M059J (cell line): ENCODE measurements around the gene BAIAP2. TPM values are rescaled to one million over a fixed set of nuclear protein-coding genes. Genes with fewer than 3 reads are reported as not detected.

Experiments used
- DNase-seq: peaks from one replicate; pipeline ENCODE4 v3.0.0-alpha.2; 2012; ENCODE audit warnings: low read depth
- total RNA-seq: library from RNA; depleted of rRNA; stranded (reverse); fragments of >200 nt; shearing (Covaris generic); gene quantifications from 2 replicates; pipeline ENCODE4 v1.2.3, GENCODE V29; 2014; rRNA removed

Gene BAIAP2, protein sequence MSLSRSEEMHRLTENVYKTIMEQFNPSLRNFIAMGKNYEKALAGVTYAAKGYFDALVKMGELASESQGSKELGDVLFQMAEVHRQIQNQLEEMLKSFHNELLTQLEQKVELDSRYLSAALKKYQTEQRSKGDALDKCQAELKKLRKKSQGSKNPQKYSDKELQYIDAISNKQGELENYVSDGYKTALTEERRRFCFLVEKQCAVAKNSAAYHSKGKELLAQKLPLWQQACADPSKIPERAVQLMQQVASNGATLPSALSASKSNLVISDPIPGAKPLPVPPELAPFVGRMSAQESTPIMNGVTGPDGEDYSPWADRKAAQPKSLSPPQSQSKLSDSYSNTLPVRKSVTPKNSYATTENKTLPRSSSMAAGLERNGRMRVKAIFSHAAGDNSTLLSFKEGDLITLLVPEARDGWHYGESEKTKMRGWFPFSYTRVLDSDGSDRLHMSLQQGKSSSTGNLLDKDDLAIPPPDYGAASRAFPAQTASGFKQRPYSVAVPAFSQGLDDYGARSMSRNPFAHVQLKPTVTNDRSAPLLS
- 11.1 and 21.8 TPM in 2 replicates for total RNA-seq

DNA sequence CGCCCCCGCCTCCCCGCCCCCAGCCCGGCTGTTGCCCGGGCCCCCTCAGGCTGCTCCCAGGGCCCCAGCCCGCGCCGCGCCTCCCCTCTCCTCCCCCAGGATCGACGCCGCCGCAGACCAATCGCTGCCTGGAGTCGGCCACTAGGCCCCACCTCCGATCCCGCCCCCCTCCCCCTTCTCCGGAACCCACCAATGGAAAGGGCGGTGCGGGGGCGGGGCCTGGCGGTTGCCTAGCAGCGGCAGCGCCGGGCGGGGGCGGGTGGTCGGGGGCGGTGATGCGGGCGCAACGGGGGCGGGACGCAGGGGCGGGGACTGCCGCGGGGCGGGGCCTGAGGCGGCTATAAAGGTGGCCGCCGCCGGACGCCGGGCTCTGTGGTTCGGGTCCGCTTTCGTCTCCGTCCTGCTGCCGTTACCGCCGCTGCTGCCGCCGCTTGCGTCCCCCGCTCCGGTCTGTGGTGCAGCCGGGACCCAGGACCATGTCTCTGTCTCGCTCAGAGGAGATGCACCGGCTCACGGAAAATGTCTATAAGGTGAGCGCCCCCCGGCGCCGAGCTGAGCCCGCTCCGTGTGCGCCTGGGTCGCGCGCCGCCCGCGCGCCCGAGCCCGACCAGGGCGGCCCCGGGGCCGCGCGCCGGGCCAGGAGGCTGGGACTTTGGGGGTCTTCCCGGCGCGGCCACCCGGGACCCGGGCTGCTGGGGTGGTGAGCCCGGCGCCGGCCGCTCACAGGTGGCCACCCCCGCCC lies at the start of gene BAIAP2:
Gene BAIAP2, plus strand, starts transcription at position 373 of the 742 bp plus-strand sequence. Its CDS starts 104 bp downstream, at position 477.
- DNase-seq = peak; percentile 85

DNA sequence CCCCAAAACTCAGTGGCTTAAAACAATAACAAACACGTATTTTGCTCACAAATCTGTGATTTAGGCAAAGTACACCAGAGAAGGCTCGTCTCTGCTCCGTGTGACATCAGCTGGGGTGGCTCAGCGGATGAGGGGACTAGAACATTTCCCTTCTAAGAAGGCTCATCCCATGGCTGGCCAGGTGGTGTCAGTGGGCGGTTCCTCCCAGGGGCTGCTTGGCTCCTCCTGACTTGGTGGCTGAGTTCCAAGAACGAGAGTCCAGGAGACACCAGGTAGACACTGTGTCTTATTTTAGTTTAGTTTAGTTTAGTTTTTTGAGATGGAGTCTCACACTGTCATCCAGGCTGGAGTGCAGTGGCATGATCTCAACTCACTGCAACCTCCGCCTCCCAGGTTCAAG lies 48.9 kb upstream of the BAIAP2 start:
- no peak for DNase-seq

DNA sequence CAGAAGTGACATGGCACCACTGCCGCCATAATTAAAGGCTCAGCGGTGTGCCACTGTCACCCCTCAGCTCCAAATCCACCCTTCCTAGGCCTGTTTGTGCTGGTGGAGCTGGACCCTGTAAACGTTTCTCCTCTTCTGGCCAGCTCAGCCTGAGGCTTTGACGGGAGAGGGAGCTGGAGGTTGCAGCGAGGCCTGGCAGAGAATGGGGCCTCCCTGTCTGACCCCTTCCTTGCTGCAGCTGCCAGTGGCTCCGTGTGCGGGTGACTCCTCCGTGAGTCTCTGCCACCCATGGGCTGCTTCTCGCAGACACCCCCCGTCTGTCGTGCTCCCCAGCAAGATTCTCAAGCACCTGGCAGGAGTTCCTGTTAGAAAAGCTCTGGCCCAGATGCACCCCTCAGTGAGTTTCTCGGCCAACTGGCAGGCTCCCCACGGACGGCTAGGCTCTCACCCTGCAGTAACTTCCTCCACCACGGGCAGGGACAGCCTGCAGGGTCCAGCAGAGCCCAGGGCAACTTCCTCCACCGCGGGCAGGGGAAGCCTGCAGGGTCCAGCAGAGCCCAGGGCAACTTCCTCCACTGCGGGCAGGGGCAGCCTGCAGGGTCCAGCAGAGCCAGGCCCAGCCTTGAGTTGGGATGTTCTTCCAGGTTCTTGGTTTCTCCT lies 48.0 kb upstream of the BAIAP2 start:
- no peak for DNase-seq

DNA sequence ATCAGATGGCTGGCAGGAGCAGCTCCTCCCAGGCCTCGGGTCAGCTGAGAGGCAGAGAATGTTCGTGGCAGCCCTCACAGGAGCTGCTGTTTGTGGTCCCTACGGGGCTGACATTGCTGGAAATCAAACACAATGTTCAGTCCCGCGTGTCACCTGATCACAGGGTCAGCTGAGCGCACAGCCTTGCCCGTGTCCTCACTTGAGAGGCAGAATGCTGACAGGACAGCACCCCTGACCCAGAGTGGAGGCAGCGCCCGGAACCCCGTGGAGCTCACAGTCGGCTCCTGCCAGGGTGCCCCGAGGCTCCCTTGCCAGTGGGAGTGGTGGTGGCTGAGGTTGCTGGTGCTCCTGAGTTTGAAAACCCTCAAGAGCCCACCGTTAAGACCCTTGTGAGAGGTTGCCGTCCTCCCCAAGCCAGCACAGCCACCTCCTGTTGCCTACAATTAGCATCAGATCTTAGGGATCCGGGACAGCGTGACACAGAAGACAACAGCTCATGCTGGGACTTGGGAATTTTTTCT lies 47.0 kb upstream of the BAIAP2 start:
- no peak for DNase-seq

DNA sequence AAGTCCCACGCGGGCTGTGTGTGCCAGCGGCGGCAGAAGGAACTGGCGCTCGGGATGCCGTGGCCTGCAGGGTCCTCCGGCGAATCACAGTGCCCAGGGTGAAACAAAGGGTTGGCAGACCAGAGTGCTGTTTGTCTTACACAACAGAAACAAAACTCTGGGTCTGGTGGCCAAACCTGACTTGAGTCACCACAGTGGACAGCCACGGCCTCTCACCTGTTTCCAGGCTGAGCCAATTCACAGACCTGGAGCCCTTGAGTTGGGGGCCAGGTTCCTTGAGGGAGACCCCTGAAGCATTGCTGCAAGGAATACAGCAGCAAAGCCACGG lies 45.4 kb upstream of the BAIAP2 start:
- DNase-seq = no peak

DNA sequence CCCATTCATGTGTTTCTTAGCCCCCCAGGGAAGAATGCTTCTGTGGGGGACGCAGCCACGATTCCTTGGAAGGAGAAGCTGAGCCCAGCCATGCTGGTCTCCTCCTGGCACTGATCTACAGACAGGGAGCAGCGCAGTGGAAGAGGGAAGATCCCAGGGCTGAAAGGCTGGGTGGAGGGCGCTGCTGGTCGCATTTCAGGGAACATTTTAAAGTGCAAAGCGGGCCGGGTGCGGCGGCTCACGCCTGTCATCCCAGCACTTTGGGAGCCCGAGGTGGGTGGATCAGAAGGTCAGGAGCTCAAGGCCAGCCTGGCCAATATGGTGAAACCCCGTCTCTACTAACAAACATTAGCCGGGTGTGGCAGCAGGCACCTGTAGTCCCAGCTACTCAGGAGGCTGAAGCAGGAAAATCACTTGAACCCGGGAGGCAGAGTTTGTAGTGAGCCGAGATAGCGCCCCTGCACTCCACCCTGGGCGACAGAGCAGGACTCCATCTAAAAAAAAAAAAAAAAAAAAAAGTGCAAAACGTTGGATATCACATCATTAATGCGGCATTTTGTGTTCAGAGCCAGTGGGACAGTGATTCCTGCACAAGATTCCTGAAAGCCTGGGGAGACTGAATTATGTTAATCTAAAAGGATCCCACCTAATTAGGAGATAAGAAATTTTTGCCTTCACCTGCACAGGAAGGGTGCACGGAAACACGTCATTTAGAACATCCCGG lies 43.9 kb upstream of the BAIAP2 start:
- no peak for DNase-seq

DNA sequence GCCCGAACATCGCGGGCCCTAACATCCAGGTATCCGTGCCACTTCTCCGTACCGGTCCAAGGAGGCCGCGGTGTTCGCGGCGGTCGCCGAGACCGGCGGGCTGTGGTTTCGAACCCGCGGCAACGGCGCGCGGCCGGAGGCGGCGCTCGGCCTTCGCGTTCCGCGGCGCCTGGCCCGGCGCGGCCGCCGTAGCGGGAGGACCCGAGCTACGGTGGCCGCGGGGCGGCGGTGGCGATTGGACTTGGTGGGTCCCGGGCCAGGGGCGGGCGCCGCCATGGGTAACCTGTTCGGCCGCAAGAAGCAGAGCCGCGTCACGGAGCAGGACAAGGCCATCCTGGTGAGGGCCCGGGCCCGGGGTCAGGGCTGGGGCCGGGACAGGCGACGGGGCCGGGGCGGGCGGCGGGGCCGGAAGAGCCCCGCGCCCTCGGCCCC lies 43.3 kb upstream of the BAIAP2 start, which contains the start of gene CHMP6:
Gene CHMP6, plus strand, starts transcription at position 197 of the 432 bp plus-strand sequence. Its CDS starts 78 bp downstream, at position 275.
- DNase-seq = peak; percentile 67

DNA sequence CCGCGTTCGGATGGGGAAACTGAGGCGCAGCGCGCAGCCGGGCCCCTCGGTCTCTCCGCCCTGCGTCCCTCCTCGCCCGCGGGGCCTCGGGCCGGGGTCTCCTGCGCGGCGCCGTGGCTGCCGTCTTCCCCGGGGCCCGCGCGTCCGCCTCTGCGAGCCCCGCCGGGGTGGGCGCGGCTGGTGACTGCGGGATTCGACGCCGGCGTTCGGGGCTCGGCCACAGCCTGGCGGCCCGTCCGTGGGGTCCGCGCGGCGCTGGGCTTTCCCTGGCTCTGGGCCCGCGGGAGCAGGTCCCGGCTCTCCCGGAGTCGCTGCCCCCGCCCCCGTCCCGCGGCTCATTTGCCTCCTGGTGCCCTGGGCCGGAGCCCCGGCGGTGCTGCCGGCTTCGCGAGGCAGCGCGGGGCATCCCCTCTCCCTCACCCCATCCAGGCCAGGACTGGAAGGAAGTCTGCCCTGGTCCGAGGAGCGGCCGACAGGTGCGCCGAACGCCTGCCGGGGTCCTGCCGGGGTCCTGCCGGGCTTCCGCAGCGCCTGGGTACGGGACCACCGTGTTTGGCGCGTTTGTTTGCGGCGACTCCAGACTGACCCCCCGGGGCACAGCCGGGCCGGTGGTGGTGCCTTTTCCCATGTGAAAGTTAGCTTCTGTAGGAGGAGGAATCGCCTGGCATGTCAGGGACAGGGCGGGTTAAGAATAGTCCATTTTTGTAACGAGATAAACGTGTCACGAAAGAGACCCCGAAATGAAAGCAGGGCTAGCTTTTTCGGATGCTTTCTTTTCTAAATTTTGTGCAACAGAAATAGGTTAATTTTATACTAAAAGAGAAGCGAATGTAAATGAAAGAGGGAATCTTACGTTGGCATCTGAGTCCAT lies 42.6 kb upstream of the BAIAP2 start:
- no peak for DNase-seq

DNA sequence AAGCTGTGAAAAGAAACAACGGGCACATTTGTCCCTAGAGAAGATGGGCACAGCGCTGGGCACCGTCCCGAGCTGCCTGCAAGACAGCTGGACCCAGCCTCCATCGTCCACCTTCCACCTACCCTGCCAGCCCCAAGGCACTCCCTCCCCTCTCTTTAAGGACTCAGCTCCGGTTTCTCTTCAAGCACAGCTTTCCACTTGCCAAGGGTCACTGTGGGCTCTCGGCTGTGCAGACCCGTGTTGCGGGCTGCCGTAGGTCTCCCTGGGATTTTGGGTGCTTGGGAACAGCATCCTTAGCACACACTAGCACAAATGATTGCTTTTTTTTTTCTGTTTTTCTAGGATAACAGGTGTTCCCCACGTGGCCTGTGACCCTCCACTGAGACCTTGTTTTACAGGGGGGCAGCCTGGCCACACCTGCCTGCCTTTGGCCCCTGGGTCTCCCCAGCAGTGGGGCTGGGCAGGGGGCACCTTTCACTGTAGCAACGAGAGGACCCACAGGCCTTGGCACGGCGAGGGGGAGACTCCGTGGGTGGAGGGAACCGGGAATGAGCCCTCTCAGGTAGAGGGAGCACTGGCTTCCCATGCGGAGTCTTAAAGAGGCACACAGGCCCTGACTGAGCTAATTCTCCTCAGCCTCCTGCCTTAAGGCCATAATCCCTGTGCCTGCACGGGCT lies 41.9 kb upstream of the BAIAP2 start:
- DNase-seq = no peak

DNA sequence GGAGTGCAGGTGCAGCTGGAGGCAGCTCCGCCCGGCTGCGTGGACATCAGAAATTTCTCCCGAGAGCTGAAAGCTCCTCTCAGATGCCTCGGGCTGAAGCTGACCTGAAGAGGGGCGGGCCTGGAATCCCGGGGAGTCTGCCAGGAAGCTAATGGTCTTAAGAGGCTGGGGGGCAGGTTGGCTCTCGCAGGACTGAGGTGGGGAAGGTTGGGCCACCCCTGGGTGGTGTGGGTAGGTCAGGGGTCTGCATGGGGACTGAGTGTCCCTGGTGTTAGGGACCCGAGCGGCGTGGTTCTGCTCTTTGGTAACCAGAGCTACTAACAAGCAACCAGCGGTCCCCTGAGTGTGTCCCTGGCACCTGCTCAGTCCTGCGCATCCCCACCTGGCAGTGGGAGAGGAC lies 39.8 kb upstream of the BAIAP2 start:
- no peak for DNase-seq

DNA sequence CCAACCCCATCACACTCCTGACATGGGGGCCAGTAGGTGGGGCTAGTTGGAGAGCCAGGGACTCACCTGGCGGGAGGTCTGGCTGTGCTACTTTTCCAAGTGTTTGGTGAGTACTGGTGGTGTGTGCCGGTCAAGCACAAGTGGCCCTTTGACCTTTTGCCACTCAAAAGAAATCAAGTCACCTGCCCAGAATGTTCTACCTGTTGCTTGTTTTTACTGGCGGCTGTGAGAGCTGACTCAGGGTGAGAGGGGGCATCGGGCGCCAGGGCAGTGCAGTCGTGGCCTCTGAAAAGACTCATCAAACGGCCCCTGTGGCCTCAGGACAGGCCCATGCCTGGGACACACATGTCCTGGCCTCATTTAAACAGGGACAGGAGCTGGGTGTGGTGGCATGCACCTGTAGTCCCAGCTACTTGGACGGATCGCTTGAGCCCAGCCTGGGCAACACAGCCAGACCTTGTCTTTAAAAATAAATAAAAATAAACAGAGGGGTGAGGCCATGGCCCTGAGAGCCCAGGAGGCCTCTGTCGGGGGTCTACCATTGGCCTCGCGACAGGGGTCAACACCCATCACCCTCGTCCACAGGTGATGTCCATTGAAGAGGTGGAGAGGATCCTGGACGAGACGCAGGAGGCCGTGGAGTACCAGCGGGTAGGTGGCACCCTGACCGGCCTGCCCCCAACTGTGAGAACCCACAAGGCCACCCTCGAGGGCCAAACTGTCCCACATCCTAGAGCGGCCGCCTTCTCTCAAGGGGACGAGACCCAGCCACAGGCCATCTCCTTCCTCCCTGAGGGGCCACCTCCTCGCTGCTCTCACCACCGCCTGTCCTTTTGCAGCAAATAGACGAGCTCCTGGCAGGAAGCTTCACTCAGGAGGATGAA lies 38.3 kb upstream of the BAIAP2 start:
- DNase-seq = no peak

DNA sequence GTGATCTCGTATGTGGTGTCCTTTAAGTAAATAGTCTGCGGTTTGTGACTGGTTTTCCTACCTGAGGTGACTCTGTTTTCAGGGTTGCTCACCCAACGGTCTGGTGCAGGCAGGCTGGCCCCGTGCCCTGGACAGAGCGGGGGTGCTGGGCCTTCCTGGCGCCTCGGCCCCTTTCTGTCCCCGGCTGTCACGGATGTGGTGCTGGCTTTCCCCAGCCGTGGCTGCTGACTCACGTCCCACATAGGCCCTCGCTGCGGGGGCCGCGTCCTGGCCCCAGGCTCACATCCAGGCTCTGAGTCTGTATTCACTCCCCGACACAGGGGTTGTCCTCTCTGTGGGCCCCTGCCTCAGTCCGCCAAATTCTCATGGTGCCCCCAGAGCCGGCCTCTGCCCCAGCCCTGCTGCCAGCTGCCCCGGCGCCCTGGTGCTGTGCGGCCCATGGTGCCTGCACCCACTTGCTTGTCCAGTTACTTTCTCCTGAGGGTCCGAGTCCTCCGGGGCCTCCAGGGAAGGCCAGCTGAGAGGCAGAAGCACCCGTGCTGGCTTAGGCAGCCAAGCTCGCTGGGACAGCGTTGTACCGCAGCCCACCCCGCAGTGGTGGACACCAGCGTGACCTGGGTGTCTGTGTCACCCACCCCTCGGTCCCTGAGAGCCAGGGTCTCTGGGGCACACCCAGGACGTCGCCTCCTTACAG lies 37.4 kb upstream of the BAIAP2 start:
- DNase-seq = peak; percentile 81

DNA sequence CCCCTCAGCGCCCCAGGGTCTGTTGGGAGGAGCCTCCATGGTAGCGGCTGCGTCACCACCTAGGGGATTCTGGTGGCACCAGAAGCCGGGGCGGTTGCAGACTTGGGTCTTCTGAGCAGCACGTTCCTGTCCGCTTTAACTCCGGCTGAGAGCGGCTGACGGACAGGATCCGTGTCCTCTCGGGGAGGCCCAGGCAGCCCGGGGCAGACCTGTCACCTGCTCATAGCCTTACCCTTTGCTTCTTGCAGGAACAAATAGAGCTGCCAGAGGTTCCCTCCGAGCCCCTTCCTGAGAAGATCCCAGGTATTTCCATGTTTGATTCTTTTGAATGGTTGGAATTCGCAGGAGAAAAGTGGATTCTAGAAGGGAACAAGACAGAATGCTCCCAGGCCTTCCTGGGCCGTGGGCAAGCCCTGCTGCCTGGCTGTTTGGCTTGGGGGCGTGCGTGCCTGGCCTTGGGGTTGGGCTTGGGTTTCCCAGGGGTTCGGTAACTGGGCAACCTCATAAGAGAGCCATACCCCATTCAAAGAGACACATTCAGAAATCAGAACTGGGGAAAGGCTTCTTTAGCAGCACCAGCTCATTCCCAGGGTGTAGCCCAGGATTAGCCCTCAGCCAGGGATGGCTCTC lies 36.7 kb upstream of the BAIAP2 start:
- DNase-seq = no peak

DNA sequence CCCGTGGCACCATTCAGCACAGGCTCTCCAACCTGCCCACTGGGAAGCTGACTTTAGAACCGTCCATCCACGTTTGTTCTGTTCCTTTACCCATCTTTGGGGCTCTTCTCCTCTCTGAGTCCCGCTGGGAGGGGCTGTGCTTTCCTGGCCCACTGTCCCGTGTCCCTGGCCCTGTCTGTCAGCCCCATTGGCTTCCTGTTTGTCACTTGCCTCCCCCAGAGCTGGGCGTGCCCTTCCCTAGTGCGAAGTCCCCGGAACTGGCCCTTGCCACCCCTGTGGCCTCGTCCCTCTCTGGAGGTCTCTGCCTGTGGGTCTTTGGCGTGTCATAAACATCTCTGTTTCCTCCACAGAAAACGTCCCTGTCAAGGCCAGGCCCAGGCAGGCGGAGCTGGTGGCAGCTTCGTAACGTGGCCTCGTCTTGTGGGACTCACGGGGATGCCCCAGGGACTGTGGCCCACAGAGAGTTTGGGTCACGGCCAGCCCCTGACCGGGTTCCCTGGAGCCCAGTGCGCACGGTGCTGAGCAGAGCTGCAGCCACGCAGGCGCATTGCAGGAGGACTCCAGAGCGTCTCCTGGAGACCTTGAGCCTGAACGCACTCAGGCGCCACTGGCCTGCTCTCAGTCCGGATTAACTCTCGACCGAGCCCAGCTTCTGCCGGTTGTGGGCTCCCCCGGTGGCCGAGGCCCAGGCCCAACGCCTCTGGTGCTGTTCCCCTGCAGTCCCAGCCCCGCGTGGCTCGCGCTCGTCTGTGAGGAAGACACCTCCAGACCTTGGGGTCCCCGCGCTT lies 36.0 kb upstream of the BAIAP2 start:
- DNase-seq = no peak

DNA sequence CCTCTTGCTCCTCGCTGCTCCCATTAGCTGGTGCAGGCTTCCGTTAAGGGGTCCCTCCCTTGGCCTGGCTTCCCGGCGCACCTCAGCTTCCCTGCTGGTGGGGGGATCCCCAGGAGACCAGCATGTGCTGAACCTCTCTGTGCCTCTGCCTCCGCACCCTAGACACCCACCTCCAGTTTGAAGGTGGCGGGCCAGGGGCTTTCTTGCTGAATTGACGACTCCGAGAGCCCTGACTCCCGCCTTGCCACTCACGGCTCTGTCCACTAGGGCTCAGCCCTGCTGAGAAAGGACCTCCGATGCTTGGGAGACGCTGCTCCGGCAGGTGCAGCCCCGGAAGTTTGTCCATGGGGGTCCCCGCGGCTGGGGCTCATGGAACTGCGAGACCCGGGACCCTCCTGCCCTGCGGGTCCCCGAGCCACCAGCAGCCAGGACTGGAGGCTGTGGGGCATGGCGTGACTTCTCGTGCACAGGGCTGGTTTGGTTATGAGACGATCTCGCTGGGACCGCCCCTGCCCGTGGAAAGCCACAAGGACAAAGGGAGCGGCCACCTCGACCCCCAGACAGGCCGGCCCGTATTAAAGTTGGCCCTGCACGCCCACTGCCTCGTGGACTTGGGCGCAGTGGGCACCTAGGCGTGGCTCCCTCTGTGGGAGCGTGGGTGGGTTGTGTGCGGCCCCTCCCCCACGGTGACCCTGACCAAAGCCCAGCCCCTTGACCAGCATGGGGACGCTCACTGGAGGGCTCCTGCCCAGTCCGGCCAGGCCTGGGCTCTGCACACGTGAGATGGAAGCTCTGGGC lies 35.2 kb upstream of the BAIAP2 start:
- no peak for DNase-seq

DNA sequence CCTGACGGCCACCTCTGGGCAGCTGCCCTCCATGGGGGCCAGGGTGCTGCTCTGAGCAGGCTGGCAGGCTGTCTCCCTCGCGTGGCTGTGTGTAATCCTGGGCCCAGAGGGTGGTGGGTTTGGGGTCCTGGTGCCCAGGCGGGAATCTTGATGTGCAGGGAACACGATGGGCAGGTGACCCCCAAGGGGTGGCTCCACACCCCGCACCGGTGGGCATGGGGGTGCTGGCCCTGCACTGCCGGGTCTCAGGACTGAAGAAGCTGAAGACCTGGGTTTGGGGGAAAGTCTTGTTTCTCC lies 34.7 kb upstream of the BAIAP2 start:
- no peak for DNase-seq
